Uterus (tissue), 2 donors: Measurements from ENCODE around the gene BMF.

ENCODE experiments used
- CTCF ChIP-seq, 4 experiments: fragments of 200-600 bp in 2 of 4; fragments of 450-650 bp in 2 of 4; sonication (generic) in 2 of 4; IDR thresholded peaks; one replicate each; pipeline ENCODE4 v1.5.1; 2016 to 2019; ENCODE audit warnings: antibody characterized with exemption in 4 of 4, mild to moderate bottlenecking in 2 of 4, moderate library complexity in 1 of 4
- POLR2A ChIP-seq, 2 donors: fragments of 450-650 bp; IDR thresholded peaks; one replicate each; pipeline ENCODE4 v1.6.1; 2016; ENCODE audit warnings: antibody characterized with exemption in 2 of 2, mild to moderate bottlenecking in 1 of 2, moderate library complexity in 1 of 2

GRCh38 chr15:40130799-40131502 is 22.3 kb upstream of the BMF start:
- TF ChIP-seq CTCF (IDR thresholded peaks at IDR 0.05) (no peak), POLR2A (IDR thresholded peaks at IDR 0.05) (no peak)
